LNCaP clone FGC (cell line): Measurements from ENCODE around the gene SMIM23.

Experiments used
- DNase-seq: peaks from one replicate; pipeline ENCODE4 v3.0.0-alpha.2; 2011; ENCODE audit warnings: low read depth
- H3K4me3 ChIP-seq: 2 replicates; pipeline ENCODE4 v1.5.1; 2011; ENCODE audit warnings: mild to moderate bottlenecking, low read depth, low read length, control low read depth
- CTCF ChIP-seq: IDR thresholded peaks from 2 replicates; pipeline ENCODE4 v1.5.1; 2012; ENCODE audit warnings: mild to moderate bottlenecking; ENCODE audit not compliant: control insufficient read depth, insufficient read depth; ENCODE audit errors: extremely low read depth

Gene SMIM23

GRCh38 chr5:171837522-171837921, 51.9 kb downstream of the SMIM23 start:
- TF ChIP-seq CTCF: no peak
- DNase-seq: no peak

GRCh38 chr5:171838066-171838465, 52.4 kb downstream of the SMIM23 start:
- no peak for TF ChIP-seq CTCF
- no peak overlapping the region for H3K4me3 ChIP-seq
- no peak for DNase-seq

More at GRCh38 chr5:171837522-171837921, 51.9 kb downstream of the SMIM23 start:
- H3K4me3 ChIP-seq: no peak overlapping the region

- no peak for DNase-seq
- TF ChIP-seq CTCF: no peak
- no peak overlapping the region for H3K4me3 ChIP-seq
These were observed 53.5 kb downstream of the SMIM23 start for GRCh38 chr5:171839112-171839511.

- TF ChIP-seq CTCF: no peak
- no peak overlapping the region for H3K4me3 ChIP-seq
- no peak for DNase-seq
These were observed 54.4 kb downstream of the SMIM23 start for GRCh38 chr5:171840066-171840465.
